GM19395 (cell line): Measurements from ENCODE around the gene BCKDHA.

Source experiments
- ATAC-seq: cut with Tn5 transposase; IDR thresholded peaks from one replicate; pipeline ENCODE4 v1.9.1; 2021; ENCODE audit warnings: mild to moderate bottlenecking, moderate library complexity; ENCODE audit not compliant: unreplicated experiment

The BCKDHA gene

DNA sequence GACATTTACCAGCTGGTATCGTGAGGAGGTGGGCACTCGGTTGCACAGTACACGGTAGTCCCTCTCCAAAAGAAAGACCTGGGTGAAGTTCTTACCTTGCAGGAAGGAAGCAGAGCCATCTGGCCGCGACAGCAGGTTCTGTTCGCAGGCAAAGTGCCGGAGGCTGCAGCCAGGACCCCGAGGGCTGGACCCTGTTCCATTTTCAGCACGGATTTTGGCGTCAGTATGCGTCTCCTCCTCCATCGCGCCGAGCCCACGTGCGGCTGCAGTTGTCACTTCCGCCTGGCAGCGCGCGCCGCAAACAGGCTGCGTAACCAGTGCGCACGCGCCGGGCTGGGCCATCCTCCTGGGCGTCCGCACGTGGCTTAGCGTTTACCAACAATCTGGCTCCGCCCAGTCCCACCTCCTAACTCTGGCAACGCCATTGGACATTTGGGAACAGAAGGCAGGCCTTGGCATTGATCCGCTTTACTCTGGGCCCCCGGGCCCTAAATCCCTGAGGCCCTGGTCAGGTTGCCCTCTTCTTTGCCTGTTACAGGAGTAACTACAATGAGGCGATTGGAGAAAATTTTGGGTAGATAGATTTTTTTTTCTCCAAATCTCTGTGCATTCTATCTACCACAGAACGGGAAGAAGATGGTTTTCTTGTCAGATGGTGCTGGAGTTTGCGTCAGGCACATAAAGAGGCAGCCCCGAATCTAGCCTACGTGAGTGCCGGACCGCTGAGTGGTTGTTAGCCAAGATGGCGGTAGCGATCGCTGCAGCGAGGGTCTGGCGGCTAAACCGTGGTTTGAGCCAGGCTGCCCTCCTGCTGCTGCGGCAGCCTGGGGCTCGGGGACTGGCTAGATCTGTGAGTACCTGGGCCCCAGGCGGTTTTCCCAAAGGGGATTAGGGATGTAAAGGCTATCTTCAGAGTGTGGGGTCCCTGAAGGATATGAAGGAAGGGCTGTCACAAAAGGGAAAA lies at the start of gene BCKDHA, which contains the start of gene EXOSC5:
TSS of gene BCKDHA (plus strand) at position 733 of the 964 bp plus-strand sequence. CDS start at position 743, 10 bp downstream.
TSS of gene EXOSC5 (minus strand) at position 274 of the 964 bp plus-strand sequence. CDS start at position 243, 31 bp downstream.
- peak; percentile 87 for ATAC-seq

DNA sequence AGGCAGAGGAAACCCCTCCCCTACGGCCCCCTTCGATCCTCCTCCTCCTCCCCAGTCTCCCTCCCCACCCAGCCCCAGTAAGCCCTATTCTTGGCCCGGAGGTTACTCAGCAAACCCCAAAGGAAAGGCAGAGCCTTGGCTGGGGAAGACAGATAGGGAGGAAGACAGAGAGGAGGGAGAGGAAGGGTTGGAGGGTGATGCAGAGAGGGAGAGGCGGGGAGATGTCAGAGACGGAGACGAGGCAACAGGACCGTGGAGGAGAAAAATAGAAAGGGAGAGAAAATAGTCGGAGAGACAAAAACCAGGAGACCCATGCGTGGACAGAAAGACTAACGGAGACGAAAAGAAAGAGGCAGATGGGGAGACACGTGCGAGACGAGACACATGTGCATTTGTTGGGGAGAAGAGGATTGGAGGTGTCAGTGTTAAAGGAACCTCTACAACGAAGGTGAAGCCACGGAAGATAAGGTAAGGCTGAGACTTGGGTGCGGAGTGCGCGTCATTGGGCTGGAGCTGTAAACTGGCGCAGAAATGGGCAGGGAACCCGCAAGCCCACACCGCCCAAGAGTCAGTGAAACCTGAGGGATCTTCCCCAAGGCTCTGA lies 46.8 kb upstream of the BCKDHA start:
- ATAC-seq: no peak

DNA sequence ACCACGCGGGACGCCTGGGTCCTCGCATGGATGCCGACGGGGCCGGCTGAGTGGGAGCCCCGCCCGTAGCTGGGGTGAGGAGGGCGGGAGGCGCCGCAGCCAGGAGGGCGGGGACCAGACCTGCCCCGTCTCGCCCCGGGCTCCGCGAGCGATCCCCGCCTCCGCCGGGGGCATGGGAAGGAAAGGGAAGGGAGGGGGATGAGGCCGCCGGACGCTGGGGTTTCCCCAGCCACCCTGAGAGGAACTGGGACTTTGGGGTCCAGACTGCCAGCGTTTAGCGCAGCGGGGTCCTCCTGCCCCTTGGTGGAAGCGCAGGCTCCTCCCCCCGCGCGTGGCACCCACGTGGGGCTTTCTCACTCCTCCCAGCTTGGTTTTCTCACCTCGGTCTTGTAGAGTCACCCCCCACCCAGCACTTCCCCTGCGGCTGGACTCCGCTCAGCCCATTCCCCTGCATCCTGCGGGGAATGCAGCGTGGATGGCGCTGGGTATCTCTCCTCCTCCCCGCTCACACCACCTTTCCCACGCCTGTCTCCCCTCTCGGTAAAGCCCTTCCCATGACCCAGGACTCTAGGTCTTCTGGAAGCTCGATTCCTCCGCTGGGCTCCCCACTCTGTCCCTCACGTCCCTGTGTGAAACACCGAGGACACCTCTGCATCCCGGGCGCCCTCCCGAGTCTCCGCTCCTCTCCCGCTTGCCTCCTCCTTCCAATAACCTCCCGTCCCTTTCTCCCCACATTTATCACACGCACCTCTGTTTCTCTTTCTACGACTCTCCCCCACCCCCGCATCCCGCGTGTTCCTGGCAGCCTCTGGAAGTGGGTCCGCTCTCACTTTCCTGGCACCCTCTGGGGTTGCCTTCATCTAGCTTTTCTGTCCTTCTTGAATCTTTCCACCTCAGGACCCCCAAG lies 46.0 kb upstream of the BCKDHA start:
- peak; percentile 37 for ATAC-seq

DNA sequence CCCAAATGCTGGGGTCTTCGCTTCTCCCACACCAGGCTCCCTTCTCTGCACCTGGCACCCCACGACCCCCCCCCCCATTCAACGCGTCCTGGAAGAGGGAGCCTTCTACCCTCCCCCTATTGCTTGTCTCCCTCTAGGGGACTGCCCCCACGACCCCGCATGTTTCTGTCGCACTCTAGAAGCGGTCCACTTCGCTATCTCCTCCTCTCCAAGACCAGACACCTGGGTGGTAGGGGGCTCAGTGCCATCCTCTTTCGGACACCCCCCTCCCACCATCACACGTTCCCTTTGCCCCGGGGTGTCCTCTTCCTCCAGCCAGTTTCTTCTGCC lies 45.4 kb upstream of the BCKDHA start:
- ATAC-seq: no peak

DNA sequence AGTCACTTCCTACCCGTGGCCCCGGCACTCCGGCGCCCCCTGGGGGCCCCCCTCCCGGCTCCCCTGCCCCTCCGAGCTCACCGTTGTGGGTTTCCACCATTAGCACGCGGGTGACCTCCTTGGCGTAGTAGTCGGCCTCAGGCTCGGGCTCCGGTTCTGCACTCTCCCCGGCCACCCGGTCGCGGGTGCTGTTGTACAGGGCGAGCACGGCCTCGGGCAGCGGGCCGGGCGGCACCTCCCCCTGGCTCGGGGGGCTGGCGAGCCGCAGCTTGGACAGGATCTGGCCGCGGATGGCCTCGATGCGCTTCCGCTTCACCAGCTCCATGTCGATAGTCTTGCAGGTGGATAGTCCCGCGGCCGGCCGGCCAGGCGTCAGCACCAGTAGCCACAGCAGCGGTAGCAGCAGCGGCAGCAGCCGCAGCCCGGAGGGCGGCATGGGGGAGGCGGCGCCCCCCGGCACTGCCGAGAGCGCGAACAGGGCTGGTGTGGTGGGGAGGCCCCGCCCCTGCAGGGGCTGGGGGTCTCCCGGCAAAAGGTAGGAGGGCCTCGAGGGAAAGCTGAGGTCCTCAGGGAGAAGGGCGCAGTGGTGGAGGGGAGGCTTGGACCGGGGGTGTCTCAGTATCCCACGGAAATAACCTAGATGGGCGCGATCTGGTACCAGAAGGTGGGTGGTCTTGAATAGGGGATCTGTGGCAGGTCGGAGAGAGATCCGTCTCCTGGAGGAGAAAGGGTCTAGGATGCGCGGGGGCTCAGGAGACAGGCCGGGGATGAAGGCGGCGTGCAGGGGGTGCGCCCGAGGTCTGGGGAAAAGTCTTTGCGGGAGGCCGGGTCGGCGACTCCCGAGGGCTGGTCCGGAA lies 44.8 kb upstream of the BCKDHA start:
- ATAC-seq: no peak

DNA sequence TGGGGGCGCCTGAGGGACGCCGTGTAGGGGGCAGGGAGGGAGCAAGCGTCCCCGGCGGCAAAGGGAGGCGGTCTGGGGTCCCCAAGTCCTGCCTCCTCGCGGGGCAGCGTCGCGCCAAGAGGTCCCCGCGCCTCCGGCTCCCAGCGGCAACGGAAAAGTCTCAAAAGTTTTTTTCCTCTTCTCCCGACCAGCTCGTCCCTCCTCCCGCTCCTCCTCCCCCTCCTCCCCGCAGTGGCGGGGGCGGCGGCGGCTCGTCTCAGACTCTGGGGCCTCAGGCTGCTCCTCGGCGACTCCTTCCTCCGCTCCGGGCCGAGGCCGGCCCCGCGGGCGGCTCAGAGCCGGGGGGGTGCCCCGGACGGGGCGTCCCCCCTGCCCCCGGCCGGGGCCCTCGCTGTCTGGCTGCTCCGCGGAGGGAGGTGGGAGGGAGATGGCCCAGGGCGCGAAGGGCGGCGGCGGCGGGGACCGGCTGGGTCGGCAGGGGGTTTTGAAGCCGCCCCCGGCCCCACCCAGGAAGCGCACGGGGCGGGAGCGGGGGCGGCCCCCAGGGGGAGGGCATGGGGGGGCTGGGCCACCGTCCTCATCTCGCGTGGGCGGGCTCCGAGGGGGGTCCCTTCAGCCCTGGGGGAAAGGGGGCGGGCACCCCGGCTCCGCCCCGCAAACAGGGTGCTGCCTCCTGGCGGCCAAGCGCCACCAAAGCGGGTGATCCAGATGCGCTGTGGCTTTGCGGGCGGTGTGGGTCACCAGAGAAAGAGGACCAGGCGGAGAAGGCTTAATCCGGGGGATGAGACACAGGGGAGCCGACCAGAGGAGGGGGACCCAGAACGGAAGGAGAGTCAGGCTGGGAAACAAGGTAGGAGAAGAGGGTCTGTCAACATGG lies 43.9 kb upstream of the BCKDHA start, which contains the start of gene TGFB1:
TSS of gene TGFB1 (minus strand) at position 457 of the 877 bp plus-strand sequence. CDS start 878 bp downstream, outside the sequence.
- no peak for ATAC-seq

DNA sequence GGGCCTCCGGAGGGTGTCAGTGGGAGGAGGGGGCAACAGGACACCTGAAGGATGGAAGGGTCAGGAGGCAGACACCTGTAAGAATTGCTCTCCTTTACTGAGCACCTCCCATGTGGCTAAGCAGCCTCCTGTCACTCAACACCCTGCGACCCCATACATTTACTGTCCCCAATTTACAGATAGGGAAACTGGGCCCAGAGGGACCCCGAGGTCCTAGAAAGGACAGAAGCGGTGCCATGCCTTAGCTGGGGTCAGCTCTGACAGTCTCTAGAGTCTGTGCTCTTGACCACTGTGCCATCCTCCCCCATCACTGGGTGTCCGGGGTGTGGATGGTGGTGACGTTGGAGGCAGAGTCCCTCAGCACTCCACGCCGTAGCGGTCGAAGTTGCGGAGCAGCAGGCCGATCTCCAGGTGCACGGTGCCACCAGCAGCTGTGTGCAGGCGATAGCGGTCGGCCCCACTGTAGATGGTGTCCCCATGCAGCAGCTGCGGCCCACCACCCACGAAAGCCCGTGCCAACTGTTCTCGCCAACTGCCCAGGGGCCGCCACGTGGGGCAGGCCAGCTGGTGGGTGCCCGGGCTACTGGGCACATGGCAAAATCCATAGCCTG lies 43.2 kb upstream of the BCKDHA start:
- ATAC-seq: no peak

DNA sequence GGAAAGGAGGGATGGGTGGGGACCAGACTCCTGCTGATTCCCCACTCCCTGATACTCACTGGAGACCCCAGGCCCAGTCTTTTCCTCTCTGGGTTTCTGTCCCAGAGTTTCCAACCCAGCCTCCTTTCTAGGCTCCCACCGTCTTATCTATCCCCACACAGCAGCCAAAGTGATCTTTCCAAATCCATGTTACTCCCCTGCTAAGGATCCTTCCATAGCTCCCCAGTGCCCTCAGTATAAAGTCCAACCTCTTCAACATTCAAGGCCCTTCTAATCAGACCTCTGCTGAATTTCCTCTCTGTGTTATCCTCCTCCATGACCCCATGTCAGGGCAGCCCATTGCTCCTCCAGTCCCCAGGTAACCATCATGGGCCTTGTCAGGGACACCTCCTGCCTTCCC lies 42.6 kb upstream of the BCKDHA start:
- ATAC-seq: no peak

DNA sequence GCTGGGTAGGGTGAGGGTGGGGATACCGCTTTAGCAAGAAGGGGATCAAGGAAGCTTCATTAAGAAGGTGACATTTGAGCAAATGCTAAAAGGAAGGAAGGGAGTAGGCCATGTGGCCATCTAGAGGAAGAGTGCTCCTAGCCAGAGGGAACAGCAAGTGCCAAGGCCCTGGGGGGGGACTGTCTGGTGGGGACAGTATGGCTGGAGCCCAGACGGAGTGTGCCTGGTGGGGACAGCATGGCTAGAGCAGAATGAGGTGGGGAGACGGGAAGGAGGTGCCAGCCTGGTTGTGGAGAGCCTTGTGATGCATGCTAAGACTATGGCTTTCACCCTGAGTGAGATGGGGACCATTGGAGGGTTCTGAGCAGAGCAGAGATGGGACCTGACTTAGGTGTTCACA lies 41.8 kb upstream of the BCKDHA start:
- ATAC-seq: no peak

DNA sequence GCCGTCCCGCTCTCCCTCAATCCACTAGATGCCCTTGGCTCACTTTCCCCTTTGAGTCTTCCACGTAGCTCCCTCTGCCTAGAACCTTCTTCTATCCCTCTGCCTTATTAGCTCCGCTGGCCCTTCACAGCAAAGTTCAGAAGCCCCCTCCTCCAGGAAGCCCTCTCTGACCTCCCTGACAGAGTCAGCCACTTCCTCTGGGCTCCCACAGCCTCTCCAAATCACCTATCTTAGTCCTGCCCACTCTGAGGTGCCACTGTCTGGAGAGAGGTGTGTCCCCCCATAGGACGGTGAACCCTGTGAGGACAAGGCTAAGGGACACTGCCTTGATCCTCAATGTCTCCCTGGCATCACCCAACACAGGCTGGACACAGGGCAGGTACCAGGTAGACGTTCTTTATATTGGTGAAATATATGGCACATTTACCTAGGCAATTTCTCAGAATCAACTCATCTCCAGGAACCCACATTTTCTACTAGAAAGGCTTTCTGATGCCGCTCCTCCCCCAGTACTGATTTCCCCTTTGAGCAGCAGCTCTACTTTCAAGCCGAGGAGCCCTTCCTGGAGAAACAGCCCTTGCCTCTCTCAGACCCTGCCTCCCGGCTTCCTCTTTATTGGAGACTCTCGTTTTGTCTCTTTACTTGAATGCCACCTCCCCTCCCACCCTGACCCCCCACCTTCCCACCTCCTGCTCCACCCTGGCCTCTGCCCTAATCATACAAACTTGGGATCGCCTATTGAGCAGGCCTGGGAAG lies 40.5 kb upstream of the BCKDHA start:
- ATAC-seq: no peak

DNA sequence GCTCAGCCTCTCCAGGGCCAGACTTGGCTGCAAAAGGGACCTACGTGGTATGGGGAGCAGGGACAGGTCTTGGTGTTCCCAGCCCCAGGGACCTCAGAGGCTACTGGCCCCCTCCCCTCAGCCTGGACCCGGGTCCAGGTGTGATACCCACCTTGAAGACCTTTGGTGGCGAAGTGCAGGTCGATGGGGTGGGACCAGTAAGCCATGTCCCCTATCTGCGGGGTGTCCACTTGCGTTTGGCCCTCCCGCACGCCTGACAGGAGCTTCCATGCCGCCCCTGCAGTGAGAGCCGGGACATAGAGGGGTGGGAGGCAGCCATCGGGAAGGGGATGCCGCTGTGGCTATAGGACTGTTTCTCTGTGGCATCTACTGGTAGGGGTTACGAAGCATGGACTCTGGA lies 39.9 kb upstream of the BCKDHA start:
- no peak for ATAC-seq

DNA sequence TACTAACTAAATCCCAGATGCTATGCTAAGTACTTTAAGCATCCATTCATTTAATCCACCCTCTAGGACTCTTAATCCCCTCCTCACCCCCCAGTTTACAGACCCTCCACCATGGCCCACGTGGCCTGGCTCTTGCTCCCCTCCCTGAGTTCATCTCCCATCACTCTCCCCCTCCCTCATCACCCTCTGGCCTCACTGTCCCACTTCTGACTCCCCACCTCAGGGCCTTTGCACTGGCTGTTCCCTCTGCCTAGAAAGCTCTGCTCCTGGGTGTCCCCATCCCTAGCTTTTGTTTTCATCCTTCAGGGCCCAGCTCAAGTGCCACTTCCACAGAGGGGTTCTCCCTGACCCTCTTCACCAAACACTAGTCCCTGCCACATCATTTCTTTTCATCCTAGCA lies 37.9 kb upstream of the BCKDHA start:
- ATAC-seq: no peak

DNA sequence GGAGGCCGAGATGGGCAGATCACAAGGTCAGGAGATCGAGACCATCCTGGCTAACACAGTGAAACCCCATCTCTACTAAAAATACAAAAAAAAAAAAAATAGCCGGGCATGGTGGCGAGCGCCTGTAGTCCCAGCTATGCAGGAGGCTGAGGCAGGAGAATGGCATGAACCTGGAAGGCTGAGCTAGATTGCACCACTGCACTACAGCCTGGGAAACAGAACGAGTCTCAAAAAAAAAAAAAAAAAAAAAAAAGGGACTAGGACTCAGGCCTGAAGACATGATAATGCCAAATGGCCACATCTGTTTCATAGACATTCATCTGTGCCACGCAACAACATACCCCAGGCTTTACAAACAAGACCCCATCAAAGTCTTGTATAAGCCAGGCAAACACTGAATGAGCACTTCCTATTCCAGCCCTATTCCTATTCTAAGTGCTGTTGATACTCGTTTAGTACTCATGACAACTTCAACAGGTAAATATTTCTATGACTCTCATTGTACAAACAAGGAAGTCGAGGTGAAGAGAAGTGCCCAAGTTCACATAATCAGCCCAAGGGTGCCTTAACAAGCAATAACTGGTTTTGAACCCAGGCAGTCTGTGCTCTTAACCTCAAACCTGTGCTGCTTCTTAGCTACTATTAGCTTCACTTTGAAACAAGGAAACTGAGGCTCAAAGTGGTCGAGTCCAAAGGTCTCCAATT lies 35.3 kb upstream of the BCKDHA start:
- no peak for ATAC-seq

DNA sequence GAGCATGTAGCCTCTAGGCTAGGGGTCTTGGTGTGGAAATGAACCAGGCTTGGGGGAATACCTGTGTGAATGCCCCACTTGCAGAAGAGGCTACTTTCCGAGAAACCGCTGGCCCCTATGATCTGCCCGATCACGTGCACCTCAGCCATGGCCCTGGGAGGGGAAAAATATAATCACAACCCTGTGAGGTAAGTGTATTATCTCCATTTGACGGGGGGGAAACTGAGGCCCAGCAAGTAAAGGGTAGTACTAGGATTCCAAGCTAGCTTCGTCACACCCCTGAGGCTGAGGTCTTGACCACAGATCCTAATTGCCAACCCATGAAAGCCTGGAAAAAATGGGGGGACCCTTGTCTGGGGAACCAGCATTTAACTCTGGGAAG lies 34.3 kb upstream of the BCKDHA start:
- no peak for ATAC-seq

DNA sequence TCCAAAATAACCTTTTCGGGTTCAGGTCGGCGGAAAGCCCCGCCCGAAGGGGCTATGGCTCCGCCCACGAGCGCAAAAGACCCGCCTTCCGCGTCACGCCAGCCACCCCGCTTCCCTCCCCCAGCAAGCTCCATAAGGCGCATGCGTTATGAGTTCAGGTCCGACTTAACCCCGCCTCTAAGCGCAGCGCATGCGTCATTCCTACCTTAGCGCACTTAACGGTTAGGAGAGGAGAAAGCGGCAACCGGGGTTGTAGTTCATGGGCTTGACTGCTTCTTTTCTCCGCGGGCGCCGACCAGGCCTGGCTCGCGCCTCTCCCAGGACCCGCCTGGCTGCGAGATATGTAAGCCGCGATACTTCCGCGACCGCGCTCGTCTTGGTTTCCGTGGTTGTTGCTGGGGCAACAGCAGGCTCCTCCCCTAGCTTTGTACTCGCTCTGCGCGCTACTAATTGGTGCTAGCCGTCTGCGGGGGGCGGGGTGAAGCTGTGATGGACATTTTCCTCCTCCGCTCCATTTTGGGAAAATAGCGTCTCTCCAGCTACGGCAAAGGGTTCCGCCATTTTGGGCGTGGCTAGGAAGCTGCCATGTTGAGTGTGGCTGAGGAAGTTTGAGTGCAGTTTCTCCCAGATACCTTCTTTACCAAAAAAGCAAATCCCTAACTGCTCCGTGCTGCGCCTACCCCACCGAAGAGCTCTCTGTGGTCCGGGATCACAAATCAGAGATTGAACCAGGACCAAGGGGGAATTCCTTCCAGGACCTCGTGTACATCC lies 33.7 kb upstream of the BCKDHA start, which contains the start of gene B9D2:
TSS of gene B9D2 (minus strand) at position 397 of the 771 bp plus-strand sequence. CDS start 630 bp downstream, outside the sequence.
- ATAC-seq: peak; percentile 82
